ENCODE measurements around the gene TTLL9.

Gene TTLL9

GRCh38 chr20:31835977-31836852 is 34.2 kb upstream of the TTLL9 start:
- no peaks in the 10 kb centered on the region for H3K36me3 Mint-ChIP-seq (ENCODE audit: low read depth)

GRCh38 chr20:31836853-31837608 is 33.4 kb upstream of the TTLL9 start:
- Mint-ChIP-seq H3K27ac (peak overlapping the region in 1 of 3 experiments; percentile 88), H3K9me3 (no peaks in the 10 kb centered on the region), H3K4me3 (no peak overlapping the region), H3K4me1 (peaks cover 41% of the 10 kb centered on the region), H3K36me3 (ENCODE audit: low read depth) (no peaks in the 10 kb centered on the region), H3K27me3 (ENCODE audit: low read depth) (peaks cover 3% of the 10 kb centered on the region)
- TF ChIP-seq CTCF (IDR thresholded peaks at IDR 0.05; ENCODE audit: unreplicated experiment in 3 of 3) = no peak

More at GRCh38 chr20:31835977-31836852, 34.2 kb upstream of the TTLL9 start:
- Mint-ChIP-seq H3K4me3 (no peak overlapping the region), H3K9me3 (no peaks in the 10 kb centered on the region), H3K4me1 (peaks cover 35% of the 10 kb centered on the region), H3K27me3 (ENCODE audit: low read depth) (peaks cover 3% of the 10 kb centered on the region), H3K27ac (peak overlapping the region in 2 of 3 experiments; percentile 33 to 88)
- no peak for TF ChIP-seq CTCF (IDR thresholded peaks at IDR 0.05; ENCODE audit: unreplicated experiment in 3 of 3)

- no peaks in the 10 kb centered on the region for H3K36me3 Mint-ChIP-seq (ENCODE audit: low read depth)
- peaks cover 3% of the 10 kb centered on the region for H3K27me3 Mint-ChIP-seq (ENCODE audit: low read depth)
- TF ChIP-seq CTCF (IDR thresholded peaks at IDR 0.05; ENCODE audit: unreplicated experiment in 3 of 3) = no peak
- no peak overlapping the region for H3K27ac Mint-ChIP-seq
- H3K9me3 Mint-ChIP-seq = no peaks in the 10 kb centered on the region
- H3K4me3 Mint-ChIP-seq = no peak overlapping the region
- peaks cover 49% of the 10 kb centered on the region for H3K4me1 Mint-ChIP-seq
Observed at GRCh38 chr20:31837896-31838397, 32.5 kb upstream of the TTLL9 start.

GRCh38 chr20:31838646-31839292 is 31.7 kb upstream of the TTLL9 start:
- Mint-ChIP-seq H3K36me3 (ENCODE audit: low read depth) (no peaks in the 10 kb centered on the region), H3K27me3 (ENCODE audit: low read depth) (peaks cover 3% of the 10 kb centered on the region), H3K4me1 (peaks cover 49% of the 10 kb centered on the region), H3K27ac (no peak overlapping the region), H3K4me3 (no peak overlapping the region), H3K9me3 (no peaks in the 10 kb centered on the region)
- no peak for TF ChIP-seq CTCF (IDR thresholded peaks at IDR 0.05; ENCODE audit: unreplicated experiment in 3 of 3)

GRCh38 chr20:31839782-31840487 is 30.5 kb upstream of the TTLL9 start:
- H3K9me3 Mint-ChIP-seq = no peaks in the 10 kb centered on the region
- H3K4me1 Mint-ChIP-seq = peaks cover 44% of the 10 kb centered on the region
- peaks cover 3% of the 10 kb centered on the region for H3K27me3 Mint-ChIP-seq (ENCODE audit: low read depth)
- TF ChIP-seq CTCF (IDR thresholded peaks at IDR 0.05; ENCODE audit: unreplicated experiment in 3 of 3) = no peak
- H3K36me3 Mint-ChIP-seq (ENCODE audit: low read depth) = no peaks in the 10 kb centered on the region
- no peak overlapping the region for H3K27ac Mint-ChIP-seq
- no peak overlapping the region for H3K4me3 Mint-ChIP-seq
